ENCODE data around the gene MIB2. TPM values are rescaled to one million over a fixed set of nuclear protein-coding genes. Genes with fewer than 3 reads are reported as not detected.

The MIB2 gene
- total RNA-seq, 2 experiments from 2014 or later, result 40.1 to 41.3 TPM

DNA sequence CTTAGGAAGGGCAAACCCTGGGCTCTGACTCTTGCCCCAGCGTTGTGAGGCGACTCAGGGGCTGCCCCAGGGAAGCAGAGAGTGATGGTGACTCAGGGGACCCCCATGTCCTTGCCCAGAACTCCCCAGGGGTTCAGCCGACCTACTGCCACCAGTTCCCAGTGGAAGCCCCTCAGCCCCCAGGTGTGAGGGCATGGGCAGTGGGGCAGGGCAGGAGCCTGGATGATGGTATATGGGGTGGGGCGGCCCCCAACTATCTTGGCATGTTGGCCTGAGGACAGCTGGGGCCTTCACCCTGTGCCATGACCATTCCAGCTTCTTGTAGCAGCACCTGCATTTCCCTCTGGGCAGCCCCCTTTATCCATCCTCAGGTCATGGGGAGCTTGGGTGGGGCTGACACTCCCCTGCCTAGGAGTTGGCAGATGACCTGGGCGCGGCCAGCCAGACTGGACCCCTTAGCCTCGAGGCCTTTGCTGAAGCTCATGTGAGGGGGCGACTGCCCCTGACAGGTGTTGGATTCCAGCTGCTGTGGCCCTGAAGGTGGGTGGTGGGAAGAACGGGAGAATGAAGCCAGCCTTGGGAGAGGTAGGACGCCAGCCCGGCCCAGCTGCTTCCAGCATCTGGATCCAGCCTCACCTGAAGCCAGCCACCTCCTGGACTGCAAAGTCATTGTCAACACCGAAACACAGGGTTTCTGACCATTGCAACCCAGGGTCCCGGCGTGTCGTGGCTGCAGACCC lies 13.6 kb upstream of the MIB2 start:
- peaks cover 13% of the 10 kb centered on the region for H3K4me1 Mint-ChIP-seq (ENCODE audit: low read depth)
- TF ChIP-seq, protein P1, sequence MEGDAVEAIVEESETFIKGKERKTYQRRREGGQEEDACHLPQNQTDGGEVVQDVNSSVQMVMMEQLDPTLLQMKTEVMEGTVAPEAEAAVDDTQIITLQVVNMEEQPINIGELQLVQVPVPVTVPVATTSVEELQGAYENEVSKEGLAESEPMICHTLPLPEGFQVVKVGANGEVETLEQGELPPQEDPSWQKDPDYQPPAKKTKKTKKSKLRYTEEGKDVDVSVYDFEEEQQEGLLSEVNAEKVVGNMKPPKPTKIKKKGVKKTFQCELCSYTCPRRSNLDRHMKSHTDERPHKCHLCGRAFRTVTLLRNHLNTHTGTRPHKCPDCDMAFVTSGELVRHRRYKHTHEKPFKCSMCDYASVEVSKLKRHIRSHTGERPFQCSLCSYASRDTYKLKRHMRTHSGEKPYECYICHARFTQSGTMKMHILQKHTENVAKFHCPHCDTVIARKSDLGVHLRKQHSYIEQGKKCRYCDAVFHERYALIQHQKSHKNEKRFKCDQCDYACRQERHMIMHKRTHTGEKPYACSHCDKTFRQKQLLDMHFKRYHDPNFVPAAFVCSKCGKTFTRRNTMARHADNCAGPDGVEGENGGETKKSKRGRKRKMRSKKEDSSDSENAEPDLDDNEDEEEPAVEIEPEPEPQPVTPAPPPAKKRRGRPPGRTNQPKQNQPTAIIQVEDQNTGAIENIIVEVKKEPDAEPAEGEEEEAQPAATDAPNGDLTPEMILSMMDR (IDR thresholded peaks at IDR 0.05), result no peak
- POLR2A ChIA-PET, result interaction anchor here (0.6 to 3.0 kb wide), 3 partner anchors 12 to 26 kb away, joined by 3 to 13 read pairs (median 6); no protein-coding TSS in a partner anchor

DNA sequence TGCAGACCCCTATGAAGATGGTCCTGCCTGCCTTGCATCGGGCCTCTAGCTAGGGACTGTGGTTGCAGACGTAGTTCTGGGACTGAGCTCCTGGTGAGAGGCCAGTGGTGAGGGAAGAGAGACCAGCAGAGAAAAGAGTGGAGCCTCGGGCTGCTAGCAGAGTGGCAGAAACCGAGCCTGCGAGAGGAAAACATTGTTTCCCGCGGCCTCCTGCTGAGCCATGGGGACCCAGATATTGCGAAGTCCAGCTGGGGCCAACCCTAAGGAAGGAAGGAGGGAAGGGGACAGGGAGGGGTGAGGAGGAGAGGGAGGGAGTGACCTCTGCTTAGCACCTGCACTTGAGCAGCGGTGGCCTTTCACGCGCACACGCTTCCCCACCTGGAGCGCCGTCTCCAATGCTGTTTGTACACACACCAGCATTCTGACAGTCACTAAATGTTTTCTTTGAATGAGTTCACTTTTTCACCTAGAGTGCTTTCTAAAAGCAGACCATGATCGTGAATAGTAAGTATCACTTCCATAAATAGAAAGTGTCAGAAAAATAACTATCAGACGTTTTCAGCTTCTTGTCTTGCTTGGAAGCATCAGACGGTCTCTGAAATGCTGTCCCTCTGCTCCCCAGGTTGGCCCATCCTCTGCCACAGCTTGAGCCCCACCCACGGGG lies 12.9 kb upstream of the MIB2 start:
- POLR2A ChIA-PET, result interaction anchor here (0.6 to 3.0 kb wide), 3 partner anchors 11 to 27 kb away, joined by 3 to 13 read pairs (median 6); no protein-coding TSS in a partner anchor
- TF ChIP-seq, protein P1 (IDR thresholded peaks at IDR 0.05), result no peak
- Mint-ChIP-seq H3K4me3 (no peak overlapping the region), H3K27me3 (peaks cover 10% of the 10 kb centered on the region), H3K36me3 (ENCODE audit: low read depth) (no peaks in the 10 kb centered on the region), H3K27ac (no peak overlapping the region), H3K4me1 (ENCODE audit: low read depth) (peaks cover 20% of the 10 kb centered on the region), H3K9me3 (no peaks in the 10 kb centered on the region)
- CTCF ChIA-PET, result interaction anchor here (0.8 to 1.0 kb wide), 2 partner anchors 11 to 17 kb away, joined by 3 read pairs; no protein-coding TSS in a partner anchor
- DNase-seq, result no peak
- ATAC-seq, result no peak
- intact Hi-C loops (cut with micrococcal nuclease), result no loop called here

More for the DNA sequence above, 13.6 kb upstream of the MIB2 start:
- no peaks in the 10 kb centered on the region for H3K9me3 Mint-ChIP-seq
- no peak overlapping the region for H3K4me3 Mint-ChIP-seq
- intact Hi-C loops (cut with micrococcal nuclease), result no loop called here
- no peak overlapping the region for H3K27ac Mint-ChIP-seq
- H3K36me3 Mint-ChIP-seq (ENCODE audit: low read depth), result no peaks in the 10 kb centered on the region
- CTCF ChIA-PET, result no interaction called here
- peaks cover 10% of the 10 kb centered on the region for H3K27me3 Mint-ChIP-seq
- DNase-seq, result no peak
- ATAC-seq, result no peak

DNA sequence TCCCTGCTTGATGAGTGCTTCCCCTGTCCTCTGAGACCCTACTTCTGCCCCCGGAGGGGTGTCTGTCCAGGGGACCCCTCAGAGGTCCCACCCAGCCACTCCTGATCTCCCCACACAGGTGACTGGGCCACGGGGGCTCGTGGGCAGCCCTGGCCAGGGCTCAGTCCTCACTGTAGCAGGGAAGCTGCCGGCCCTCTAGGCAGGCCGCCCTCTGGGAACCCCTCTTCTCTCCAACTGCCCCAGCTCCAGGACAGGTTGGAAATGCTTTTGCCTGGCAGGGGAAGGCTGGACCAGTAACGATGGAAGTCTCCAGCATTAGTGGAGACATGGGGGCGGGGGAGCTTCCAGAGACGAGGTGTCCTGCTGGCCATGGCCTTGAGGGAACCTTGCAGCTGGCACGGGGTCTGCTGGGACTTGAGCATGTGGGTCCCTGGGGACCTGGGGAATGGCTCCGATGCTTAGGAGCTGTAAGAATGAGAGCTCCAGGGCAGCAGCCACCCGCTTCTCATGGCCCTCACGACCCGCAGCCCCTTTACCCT lies 12.3 kb upstream of the MIB2 start:
- ChIA-PET CTCF (interaction anchor here (0.8 to 1.0 kb wide), 2 partner anchors 10 to 17 kb away, joined by 3 read pairs; no protein-coding TSS in a partner anchor), POLR2A (interaction anchor here (1.8 to 3.0 kb wide), 3 partner anchors 11 to 26 kb away, joined by 4 to 13 read pairs (median 6); no protein-coding TSS in a partner anchor)
- no peak for DNase-seq
- no peak for ATAC-seq
- intact Hi-C loops (cut with micrococcal nuclease), result no loop called here
- no peaks in the 10 kb centered on the region for H3K36me3 Mint-ChIP-seq (ENCODE audit: low read depth)
- TF ChIP-seq, protein P1 (IDR thresholded peaks at IDR 0.05), result no peak
- no peak overlapping the region for H3K27ac Mint-ChIP-seq
- H3K9me3 Mint-ChIP-seq, result no peaks in the 10 kb centered on the region
- peaks cover 20% of the 10 kb centered on the region for H3K4me1 Mint-ChIP-seq (ENCODE audit: low read depth)
- H3K27me3 Mint-ChIP-seq, result peaks cover 7% of the 10 kb centered on the region
- no peak overlapping the region for H3K4me3 Mint-ChIP-seq

DNA sequence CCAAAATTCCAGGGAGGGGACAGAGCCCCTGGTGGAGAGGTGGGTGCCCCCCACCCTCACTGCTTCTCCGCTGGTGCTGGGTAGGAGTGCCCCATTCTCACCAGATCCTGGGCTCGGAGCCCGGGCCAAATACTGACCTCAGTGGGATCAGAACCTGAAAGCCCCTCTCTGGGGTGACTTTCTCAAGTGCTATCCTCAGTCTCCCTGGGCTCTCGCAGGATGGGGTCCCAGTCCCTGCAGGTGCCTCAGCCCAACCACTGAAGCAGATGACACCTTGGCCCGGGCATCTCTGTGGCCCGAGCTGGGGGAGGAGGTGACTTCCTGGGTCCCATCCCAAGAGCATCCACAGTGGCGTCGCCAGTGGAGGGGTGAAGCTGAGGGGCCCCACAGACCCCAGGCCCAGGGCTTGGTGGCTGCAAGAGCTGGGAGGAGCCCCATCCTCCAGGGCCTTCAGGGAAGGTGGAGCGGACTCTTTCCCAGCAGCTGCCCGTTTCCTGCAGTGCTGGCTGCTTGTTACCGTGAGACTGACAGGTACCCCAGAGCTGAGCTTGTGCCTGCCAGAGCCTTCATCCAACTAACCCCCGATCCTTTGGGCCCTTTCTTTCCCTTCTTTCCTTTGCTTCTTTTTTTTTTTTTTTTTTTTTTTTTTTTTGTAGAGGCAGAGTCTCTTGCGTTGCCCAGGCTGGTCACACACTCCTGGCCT lies 11.5 kb upstream of the MIB2 start:
- ChIA-PET POLR2A (interaction anchor here (1.8 to 3.0 kb wide), 2 partner anchors 10 to 26 kb away, joined by 4 to 13 read pairs; no protein-coding TSS in a partner anchor), CTCF (no interaction called here)
- Mint-ChIP-seq H3K4me1 (ENCODE audit: low read depth) (peaks cover 17% of the 10 kb centered on the region), H3K9me3 (no peaks in the 10 kb centered on the region), H3K36me3 (ENCODE audit: low read depth) (no peaks in the 10 kb centered on the region), H3K27me3 (peaks cover 5% of the 10 kb centered on the region), H3K4me3 (no peak overlapping the region), H3K27ac (no peak overlapping the region)
- intact Hi-C loops (cut with micrococcal nuclease), result no loop called here
- ATAC-seq (no peak), DNase-seq (no peak)
- TF ChIP-seq, protein P1 (IDR thresholded peaks at IDR 0.05), result no peak
